Fibroblast of skin of left biceps (primary cell): ENCODE data around the gene FAM89B.

Experiments used
- DNase-seq, 2 experiments: peaks; one replicate each; pipeline ENCODE4 v3.0.0-alpha.2; 2013; ENCODE audit warnings: low read depth in 2 of 2

The FAM89B gene

GRCh38 chr11:65588199-65589054 lies 16.1 kb downstream of the FAM89B start:
- no peak for DNase-seq

DNA sequence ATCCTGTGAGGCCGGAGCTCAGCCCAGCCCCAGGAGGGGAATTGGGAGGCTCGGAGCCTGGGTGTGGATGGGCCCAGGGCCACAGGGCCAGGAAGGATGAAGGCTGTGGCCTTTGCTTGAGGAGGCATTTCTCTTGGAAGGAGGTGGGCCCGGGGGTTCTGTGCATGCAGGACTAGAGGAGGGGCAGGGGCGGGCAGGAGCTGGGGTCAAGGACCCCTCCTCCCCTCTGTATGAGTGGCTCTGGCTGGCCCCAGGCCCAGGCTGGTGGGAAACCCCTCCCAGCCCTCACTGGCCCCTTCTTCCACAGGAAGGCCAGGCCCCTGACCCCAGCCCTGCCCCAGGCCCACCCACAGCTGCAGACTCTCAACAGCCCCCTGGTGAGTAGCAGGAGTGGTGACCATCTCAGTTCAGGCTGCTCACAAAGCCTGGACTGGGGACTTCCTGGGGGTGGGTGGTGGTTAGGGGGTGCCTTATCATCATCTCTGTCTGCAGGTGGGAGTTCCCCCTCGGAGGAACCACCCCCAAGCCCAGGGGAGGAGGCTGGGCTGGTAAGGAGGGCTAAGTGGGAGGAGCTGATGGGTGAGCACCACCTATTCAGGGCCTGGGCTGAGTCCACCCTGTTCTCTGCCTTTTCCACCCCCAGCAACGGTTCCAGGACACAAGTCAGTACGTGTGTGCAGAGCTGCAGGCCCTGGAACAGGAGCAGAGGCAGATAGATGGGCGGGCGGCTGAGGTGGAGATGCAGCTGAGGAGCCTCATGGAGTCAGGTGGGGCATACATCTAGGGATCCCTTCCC lies 17.3 kb downstream of the FAM89B start:
- no peak for DNase-seq

DNA sequence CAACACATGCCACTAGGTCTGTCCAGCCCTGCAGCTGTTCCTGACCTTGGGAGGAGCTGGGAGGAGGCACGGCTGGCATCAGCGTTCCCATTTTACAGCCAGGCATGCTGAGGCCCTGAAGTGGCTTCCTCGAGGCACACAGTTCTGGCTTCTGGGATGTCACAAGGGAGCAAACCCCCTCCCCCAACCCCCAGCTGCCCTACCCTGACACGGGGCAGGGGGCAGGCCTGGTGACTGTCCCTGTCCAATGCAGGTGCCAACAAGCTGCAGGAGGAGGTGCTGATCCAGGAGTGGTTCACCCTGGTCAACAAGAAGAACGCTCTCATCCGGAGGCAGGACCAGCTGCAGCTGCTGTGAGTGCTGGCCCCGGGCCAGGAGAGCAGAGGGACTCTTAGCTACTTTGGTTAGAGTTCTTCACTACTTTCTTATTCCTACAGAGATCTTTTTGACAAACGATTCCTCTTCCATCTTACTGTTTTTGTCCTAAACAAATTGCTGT lies 18.0 kb downstream of the FAM89B start:
- DNase-seq: no peak

- DNase-seq: no peak
These were observed 19.9 kb downstream of the FAM89B start for GRCh38 chr11:65591939-65592857.

GRCh38 chr11:65592858-65593517 lies 20.6 kb downstream of the FAM89B start:
- DNase-seq: no peak

GRCh38 chr11:65593518-65594414 lies 21.4 kb downstream of the FAM89B start:
- no peak for DNase-seq

GRCh38 chr11:65595131-65595530 lies 22.8 kb downstream of the FAM89B start:
- DNase-seq: no peak

GRCh38 chr11:65595543-65596281 lies 23.4 kb downstream of the FAM89B start, which contains the start of gene KCNK7:
KCNK7 (minus strand) TSS chr11:65595800; CDS start chr11:65595772, 28 bp downstream.
- DNase-seq: no peak

DNA sequence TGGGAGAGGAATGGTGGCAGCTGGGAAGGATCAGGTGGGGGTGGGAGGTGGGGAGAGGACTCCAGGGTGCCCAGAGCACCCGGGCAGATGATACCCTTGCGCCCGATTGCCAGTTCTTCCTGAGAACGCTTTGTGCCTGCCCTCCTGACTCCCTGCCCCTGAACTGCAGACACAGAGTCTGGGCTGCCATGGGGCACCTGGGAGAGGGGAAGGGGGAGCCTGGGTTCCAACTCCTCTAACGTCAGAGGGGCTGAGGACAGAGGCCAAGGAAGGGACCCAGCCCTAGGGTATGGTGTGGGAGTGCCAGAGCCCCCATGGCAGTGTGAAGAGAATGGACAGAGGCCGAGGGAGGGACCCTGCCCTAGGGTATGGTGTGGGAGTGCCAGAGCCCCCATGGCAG lies 24.2 kb downstream of the FAM89B start:
- DNase-seq: no peak

- no peak for DNase-seq
These were observed 25.9 kb downstream of the FAM89B start for GRCh38 chr11:65598258-65598699.

DNA sequence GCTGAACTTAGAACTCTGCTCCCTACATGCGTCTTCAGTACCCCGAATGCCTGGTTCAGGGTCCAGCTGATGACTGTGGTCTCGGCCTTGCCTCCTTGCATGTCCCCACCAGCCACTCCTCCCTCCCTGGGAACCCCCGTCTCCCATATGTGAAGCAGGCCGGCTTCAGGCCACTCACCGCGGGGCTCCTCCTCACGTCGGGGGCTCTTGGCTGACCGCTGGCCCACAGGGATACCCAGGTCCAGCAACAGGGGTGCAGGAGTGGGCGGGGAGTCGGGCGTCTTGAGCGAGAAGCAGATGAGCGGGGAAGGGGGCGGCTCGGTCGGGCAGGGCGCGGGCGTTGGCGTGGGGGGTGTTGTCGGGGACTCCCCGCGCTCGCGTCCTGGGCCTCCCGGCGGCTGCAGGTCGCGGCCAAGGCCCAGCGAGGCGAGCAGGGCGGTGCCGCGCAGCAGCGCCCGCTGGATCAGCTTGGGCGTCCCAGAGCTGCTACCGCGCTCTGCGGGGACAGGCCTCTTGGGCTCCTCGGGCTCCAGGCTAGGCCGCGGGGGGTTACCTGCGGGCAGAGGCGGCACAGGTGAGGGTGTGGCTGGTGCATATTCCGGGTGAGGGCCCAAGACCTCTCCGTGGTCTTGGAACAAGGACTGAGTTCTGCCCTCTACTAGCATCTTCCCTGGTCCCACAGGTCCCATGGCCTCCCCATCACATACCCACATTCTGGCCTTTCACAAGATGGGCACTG lies 27.0 kb downstream of the FAM89B start:
- DNase-seq: no peak

DNA sequence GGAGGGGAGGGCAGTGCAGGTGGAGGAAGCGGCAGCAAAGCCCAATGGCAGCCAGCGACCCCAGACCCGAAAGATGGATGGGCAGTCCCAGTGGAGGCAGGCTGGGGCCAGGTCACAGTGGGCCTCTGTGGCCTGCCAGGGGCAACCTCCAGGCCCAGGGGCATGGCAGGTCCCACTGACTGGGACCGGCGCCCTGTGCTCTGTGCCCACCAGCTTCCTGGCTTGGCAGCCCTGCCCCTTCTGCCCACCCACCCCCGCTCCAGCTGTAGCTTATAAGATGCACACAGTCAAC lies 27.6 kb downstream of the FAM89B start:
- DNase-seq: no peak

DNA sequence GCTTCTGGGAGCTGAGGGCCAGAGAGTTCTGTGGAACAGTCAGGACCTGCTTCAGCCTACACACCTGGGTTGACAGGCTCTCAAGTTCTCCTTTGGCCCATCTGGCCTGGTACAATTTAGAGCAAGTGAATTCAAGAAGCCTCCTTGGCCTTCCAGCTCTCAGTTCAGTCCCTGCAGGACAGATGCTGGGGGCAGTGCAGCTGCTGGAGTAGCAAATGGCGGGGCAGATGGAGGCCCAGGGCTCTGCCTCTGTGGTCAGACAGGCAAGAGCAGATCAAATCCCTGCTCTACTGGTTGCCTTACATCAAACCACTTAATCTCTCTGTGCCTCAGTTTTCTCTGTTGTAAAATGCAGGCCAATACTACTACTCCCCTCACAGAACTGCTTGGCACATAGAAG lies 31.9 kb downstream of the FAM89B start:
- DNase-seq: no peak

DNA sequence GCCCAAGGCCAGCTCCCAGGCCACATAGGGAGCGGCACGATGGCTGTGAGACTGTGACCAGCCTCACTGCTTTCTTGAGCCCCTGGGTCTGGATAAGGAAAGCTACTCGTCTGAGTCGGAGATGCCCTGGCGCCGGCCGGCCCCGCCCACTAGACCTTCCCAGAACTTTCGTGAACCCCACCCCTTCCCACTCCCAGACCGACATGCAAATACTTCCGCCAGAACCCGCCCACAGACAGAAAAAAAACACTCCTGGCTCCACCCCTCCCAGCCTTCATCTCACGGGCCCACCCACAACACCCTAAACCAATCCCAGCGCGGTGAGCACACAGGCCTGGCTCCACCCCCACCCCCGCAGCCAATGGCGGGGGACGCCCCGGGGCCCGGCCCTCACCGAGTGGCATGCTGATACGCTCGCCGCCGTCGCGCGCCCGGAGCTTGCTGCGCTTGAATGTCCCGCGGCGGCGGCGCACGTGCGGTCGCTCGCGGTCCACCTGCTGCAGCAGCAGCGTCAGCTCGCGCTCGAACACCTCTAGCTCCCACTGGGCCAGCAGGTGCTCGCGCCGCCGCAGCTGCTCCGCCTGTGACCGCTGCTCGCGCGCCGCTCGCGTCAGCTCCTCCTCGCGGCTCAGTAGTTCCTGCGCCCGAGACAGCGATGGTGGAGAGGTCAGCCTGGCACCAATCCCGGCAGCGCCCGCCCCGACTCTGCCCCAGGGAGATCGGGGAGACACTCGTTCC lies 34.7 kb downstream of the FAM89B start:
- peak; percentile 89 to 90 for DNase-seq

DNA sequence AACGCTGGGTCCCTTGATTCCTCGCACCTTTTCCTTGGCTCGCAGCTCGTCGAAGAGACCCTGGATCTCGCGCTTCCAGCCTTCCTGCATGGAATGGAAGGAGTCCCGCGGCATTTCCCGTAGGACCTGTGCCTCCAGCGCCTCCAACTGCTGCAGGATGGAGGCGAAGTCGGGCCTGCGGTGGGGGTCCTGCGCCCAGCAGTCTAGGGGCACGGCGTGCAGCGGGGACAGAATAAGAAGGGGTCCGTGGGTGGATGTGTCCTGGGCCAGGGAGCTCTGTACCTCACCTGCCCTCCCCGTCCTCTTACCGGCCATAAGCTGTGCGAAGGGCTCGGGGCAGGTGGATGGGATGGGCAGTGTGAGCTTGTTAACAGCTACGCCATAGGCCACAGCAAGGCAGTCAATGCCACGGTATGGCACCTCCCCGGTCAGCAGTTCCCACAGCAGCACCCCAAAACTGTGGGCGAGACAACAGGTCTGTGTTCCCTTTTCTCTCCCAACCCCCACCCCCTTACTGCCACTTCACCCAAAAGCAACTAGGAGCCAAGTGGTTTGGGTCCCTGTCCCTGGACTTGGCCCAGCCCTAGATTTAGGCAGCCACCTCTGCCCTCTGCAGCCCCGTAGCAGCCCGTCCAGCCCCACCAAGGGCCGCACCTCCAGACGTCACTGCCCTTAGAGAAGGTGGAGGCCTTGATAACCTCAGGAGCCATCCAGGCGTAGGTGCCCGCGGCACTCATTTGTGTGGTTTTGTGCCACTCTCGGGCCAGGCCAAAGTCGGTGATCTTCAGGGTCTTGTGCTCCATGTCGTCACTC lies 35.5 kb downstream of the FAM89B start:
- no peak for DNase-seq

DNA sequence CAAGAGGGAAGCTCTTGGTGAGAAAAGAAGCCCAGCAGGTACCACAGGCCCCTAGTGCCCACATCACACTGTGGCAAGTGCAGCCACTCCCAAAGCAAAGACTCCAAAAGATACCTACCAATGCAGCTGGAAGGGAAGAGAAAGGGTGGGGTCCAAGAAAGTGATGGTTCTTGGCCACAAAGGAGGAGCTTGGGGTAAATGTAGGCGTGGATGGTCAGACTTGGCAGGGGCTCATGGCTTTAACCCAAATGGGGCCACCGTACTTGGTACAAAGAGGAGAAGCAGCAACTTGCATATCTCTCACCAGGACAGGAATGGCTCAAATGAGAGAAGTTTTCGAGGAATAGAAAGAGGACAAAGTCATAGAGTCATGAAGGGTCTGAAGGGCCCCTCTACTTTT lies 36.9 kb downstream of the FAM89B start:
- no peak for DNase-seq

DNA sequence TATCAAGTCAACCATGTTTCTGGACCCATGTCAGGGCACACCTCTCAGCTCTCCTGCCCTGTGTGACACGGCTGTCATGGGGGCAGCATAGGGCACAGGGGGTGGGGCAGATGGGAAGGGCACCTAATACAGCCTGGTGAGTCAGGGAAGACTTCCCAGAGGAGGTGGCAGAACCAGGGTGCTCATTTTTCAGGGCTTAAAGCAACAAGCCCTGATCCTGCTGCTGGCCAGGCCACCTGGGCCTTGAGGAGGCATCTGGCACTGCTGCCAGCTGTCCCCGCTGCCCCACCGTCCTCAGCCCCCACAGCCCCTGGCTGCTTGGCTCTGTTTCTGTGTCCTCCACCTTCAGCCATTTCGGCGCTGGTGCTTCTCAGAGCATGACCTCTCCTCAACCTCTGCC lies 37.3 kb downstream of the FAM89B start:
- no peak for DNase-seq
